HCT116 (cell line): Measurements from ENCODE around the gene SMIM28. TPM values are rescaled to one million over a fixed set of nuclear protein-coding genes. Genes with fewer than 3 reads are reported as not detected.
A peak's percentile ranks its signal among the peaks of the same experiment; 100 is the strongest.
"Not testable (repeated sequence)": the region's sequence is repeated elsewhere in the genome, so short reads cannot be mapped to it uniquely, and the experiment has no call there.

ENCODE experiments used
- ATAC-seq: fragments of 200-7000 bp; cut with Tn5 transposase; 2 replicates; pipeline ENCODE4 v1.9.1; 2020; ENCODE audit warnings: mild to moderate bottlenecking, moderate library complexity
- BruUV-seq: library from RNA; stranded (reverse); fragments of 400-500 nt; replicated peaks from 2 replicates; lab custom pipeline; 2021; lab: Mats Ljungman, UMichigan
- CTCF ChIA-PET: fragments of 300-600 bp; sonication (Branson Sonifier 250); formaldehyde crosslinking; loops from one replicate; lab custom pipeline; 2021; ENCODE audit warnings: antibody characterized with exemption; lab: Charles Lee
- POLR2A ChIA-PET: fragments of 300-600, 350-600 bp; sonication (Branson Sonifier 250); formaldehyde crosslinking; loops from one replicate; lab custom pipeline; 2021; ENCODE audit warnings: antibody characterized with exemption; lab: Charles Lee
- RAD21 ChIA-PET, 2 experiments: fragments of 300-600 bp; sonication (Branson Sonifier 250); formaldehyde crosslinking; loops; one replicate each; lab custom pipeline; 2023; ENCODE audit warnings: low total read pairs in 2 of 2; ENCODE audit not compliant: uncharacterized antibody in 2 of 2, unreplicated experiment in 2 of 2, low non-redundant PET in 1 of 2; lab: Charles Lee
- DNase-seq: peaks from one replicate; pipeline ENCODE4 v3.0.0-alpha.2; 2010; ENCODE audit warnings: low read depth, low spot score
- H2AFZ ChIP-seq: fragments of 200-600 bp; shearing (Covaris generic), sonication (generic); 2 replicates; pipeline ENCODE4 v1.6.1; 2017; ENCODE audit warnings: low read depth, mixed run types, mixed read lengths, antibody characterized with exemption, low read length; ENCODE audit not compliant: poor library complexity, severe bottlenecking
- H3K27ac ChIP-seq: 2 replicates; pipeline ENCODE4 v1.5.1; 2012; ENCODE audit warnings: low read depth, low read length
- H3K27me3 ChIP-seq: fragments of 200-600 bp; sonication (generic); 2 replicates; pipeline ENCODE4 v1.6.1; 2016; ENCODE audit warnings: mixed run types, low read length, mixed read lengths; ENCODE audit not compliant: insufficient read depth
- H3K36me3 ChIP-seq, 2 experiments: fragments of 200-500 bp in 1 of 2; fragments of 200-600 bp in 1 of 2; sonication (Bioruptor generic) in 1 of 2; sonication (generic) in 1 of 2; 2 replicates each; pipeline versions ENCODE4 v1.5.1 to v1.6.1; 2014 to 2016; ENCODE audit warnings: low read length in 2 of 2, inconsistent platforms in 1 of 2, mixed read lengths in 1 of 2, mixed run types in 1 of 2; ENCODE audit not compliant: insufficient read depth in 2 of 2, control insufficient read depth in 1 of 2
- H3K4me1 ChIP-seq, 2 experiments: fragments of 200-600 bp in 1 of 2; sonication (generic) in 1 of 2; 2 replicates each; pipeline versions ENCODE4 v1.5.1 to v1.6.1; 2012 to 2017; ENCODE audit warnings: low read length in 2 of 2, inconsistent platforms in 1 of 2, mild to moderate bottlenecking in 1 of 2, mixed read lengths in 1 of 2, mixed run types in 1 of 2, moderate library complexity in 1 of 2; ENCODE audit not compliant: insufficient read depth in 2 of 2, control insufficient read depth in 1 of 2
- H3K4me2 ChIP-seq: fragments of 200-600 bp; sonication (generic); 2 replicates; pipeline ENCODE4 v1.6.1; 2017; ENCODE audit warnings: mixed run types, low read length, mixed read lengths
- H3K4me3 ChIP-seq, 2 experiments: fragments of 200-600 bp in 1 of 2; sonication (generic) in 1 of 2; replicated peaks in 1 of 2; 2 replicates each; pipeline ENCODE4 v1.5.1; 2011 to 2016; ENCODE audit warnings: low read length in 2 of 2, control low read depth in 1 of 2, low read depth in 1 of 2, mild to moderate bottlenecking in 1 of 2, mixed read lengths in 1 of 2, mixed run types in 1 of 2
- H3K79me2 ChIP-seq: fragments of 200-600 bp; sonication (generic); 2 replicates; pipeline ENCODE4 v1.6.1; 2017; ENCODE audit warnings: mild to moderate bottlenecking, mixed run types, low read length, moderate library complexity, mixed read lengths; ENCODE audit not compliant: insufficient read depth
- H3K9ac ChIP-seq: fragments of 200-600 bp; sonication (generic); 2 replicates; pipeline ENCODE4 v1.6.1; 2016; ENCODE audit warnings: low read length, mixed read lengths
- H3K9me2 ChIP-seq: fragments of 200-600 bp; sonication (generic), shearing (Covaris generic); 2 replicates; pipeline ENCODE4 v1.6.1; 2017; ENCODE audit warnings: mixed run types, mild to moderate bottlenecking, moderate library complexity; ENCODE audit not compliant: insufficient read depth
- H3K9me3 ChIP-seq, 2 experiments: fragments of 200-500 bp in 1 of 2; fragments of 200-600 bp in 1 of 2; sonication (Bioruptor generic) in 1 of 2; sonication (generic) in 1 of 2; 2 replicates each; pipeline ENCODE4 v1.6.1; 2014 to 2017; ENCODE audit warnings: low read length in 2 of 2, mixed read lengths in 2 of 2, inconsistent platforms in 1 of 2, low read depth in 1 of 2, mild to moderate bottlenecking in 1 of 2, mixed run types in 1 of 2, moderate library complexity in 1 of 2; ENCODE audit not compliant: control insufficient read depth in 1 of 2, insufficient read depth in 1 of 2
- H4K20me1 ChIP-seq: fragments of 200-600 bp; sonication (generic), shearing (Covaris generic); 2 replicates; pipeline ENCODE4 v1.6.1; 2017; ENCODE audit warnings: mixed run types, mild to moderate bottlenecking, moderate library complexity; ENCODE audit not compliant: insufficient read depth
- CBX3 ChIP-seq: IDR thresholded peaks from 2 replicates; pipeline ENCODE4 v1.6.1; 2012; ENCODE audit warnings: low read depth
- EZH2 ChIP-seq: fragments of 200-600 bp; sonication (generic); IDR thresholded peaks from 2 replicates; pipeline ENCODE4 v1.6.1; 2017; ENCODE audit warnings: antibody characterized with exemption, mixed run types
- EZH2phosphoT487 ChIP-seq: fragments of 200-600 bp; IDR thresholded peaks from 2 replicates; pipeline ENCODE4 v1.6.1; 2018; ENCODE audit warnings: antibody characterized with exemption, borderline replicate concordance
- POLR2A ChIP-seq: IDR thresholded peaks from 2 replicates; pipeline ENCODE4 v1.7.0; 2011; ENCODE audit warnings: borderline replicate concordance; ENCODE audit not compliant: insufficient read depth, insufficient read length; ENCODE audit errors: extremely low read depth
- SP1 ChIP-seq: IDR thresholded peaks from 2 replicates; pipeline ENCODE4 v1.6.1; 2012; ENCODE audit warnings: low read depth
- ZNF274 ChIP-seq: fragments of 200-500 bp; sonication (Bioruptor generic); IDR thresholded peaks from 2 replicates; pipeline ENCODE4 v1.6.1; 2014; ENCODE audit warnings: mild to moderate bottlenecking, low read depth, low read length, inconsistent platforms
- intact Hi-C: fragments of 100-400 bp; cut with micrococcal nuclease; formaldehyde crosslinking; loops from 2 replicates; pipeline ENCODE4 v1.10.0; 2022
- total RNA-seq: library from RNA; stranded (reverse); gene quantifications from one replicate; pipeline ENCODE4 v1.2.1, GENCODE V29; 2021; ENCODE audit not compliant: unreplicated experiment
- TF ChIP-seq, protein P1 (sequence below), 3 experiments: fragments of 200-600 bp in 1 of 3; sonication (generic) in 1 of 3; IDR thresholded peaks in 2 of 3; conservative IDR thresholded peaks in 1 of 3; 2 replicates each; pipeline ENCODE4 v1.5.1; 2012 to 2017; ENCODE audit warnings: low read depth in 2 of 3, low read length in 2 of 3, antibody characterized with exemption in 1 of 3, borderline replicate concordance in 1 of 3, control low read depth in 1 of 3, mild to moderate bottlenecking in 1 of 3, mixed read lengths in 1 of 3, mixed run types in 1 of 3, moderate library complexity in 1 of 3; ENCODE audit not compliant: insufficient read depth in 1 of 3
- TF ChIP-seq, protein P2 (sequence below): IDR thresholded peaks from 2 replicates; pipeline ENCODE4 v1.6.1; 2011; ENCODE audit warnings: mild to moderate bottlenecking, low read length, moderate library complexity; ENCODE audit not compliant: insufficient replicate concordance; ENCODE audit errors: extremely low read depth
- TF ChIP-seq, protein P3 (sequence below): IDR thresholded peaks from 2 replicates; pipeline ENCODE4 v1.6.1; 2012; ENCODE audit warnings: low read depth
- TF ChIP-seq, protein P4 (sequence below): IDR thresholded peaks from 2 replicates; pipeline ENCODE4 v1.6.1; 2012

SMIM28 gene
- total RNA-seq, 1 experiment from 2014 or later = not detected

DNA sequence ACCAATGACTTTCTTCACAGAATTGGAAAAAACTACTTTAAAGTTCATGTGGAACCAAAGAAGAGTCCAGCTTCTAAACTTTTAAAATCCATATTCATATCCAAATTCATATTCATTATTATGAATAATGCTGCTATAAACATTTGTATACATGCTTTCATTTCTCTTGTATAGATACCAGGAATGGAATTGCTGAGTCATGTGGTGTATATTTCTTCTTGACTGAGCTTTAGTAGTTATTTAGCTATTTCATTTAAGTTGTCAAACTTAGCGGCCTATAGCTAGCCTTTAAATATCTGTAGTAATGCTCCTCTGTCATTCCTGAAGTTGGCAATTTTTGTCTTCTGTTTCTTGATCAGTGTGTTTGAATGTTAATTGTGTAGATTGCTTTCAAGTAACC, 19.8 kb upstream of the SMIM28 start:
- Histone ChIP-seq H3K36me3 (no peaks in the 10 kb centered on the region), H3K9ac (no peak overlapping the region), H4K20me1 (no peaks in the 10 kb centered on the region), H2AFZ (peak overlapping the region; percentile 32), H3K79me2 (no peaks in the 10 kb centered on the region), H3K4me3 (no peak overlapping the region), H3K9me2 (no peaks in the 10 kb centered on the region), H3K27me3 (no peaks in the 10 kb centered on the region), H3K9me3 (no peaks in the 10 kb centered on the region), H3K4me1 (no peaks in the 10 kb centered on the region), H3K27ac (no peak overlapping the region), H3K4me2 (no peak overlapping the region)
- no peak for ATAC-seq
- intact Hi-C loops = no loop called here
- TF ChIP-seq ZNF274 (no peak), EZH2phosphoT487 (no peak), CBX3 (no peak), EZH2 (no peak), POLR2A (no peak), SP1 (no peak)
- TF ChIP-seq, protein P1, sequence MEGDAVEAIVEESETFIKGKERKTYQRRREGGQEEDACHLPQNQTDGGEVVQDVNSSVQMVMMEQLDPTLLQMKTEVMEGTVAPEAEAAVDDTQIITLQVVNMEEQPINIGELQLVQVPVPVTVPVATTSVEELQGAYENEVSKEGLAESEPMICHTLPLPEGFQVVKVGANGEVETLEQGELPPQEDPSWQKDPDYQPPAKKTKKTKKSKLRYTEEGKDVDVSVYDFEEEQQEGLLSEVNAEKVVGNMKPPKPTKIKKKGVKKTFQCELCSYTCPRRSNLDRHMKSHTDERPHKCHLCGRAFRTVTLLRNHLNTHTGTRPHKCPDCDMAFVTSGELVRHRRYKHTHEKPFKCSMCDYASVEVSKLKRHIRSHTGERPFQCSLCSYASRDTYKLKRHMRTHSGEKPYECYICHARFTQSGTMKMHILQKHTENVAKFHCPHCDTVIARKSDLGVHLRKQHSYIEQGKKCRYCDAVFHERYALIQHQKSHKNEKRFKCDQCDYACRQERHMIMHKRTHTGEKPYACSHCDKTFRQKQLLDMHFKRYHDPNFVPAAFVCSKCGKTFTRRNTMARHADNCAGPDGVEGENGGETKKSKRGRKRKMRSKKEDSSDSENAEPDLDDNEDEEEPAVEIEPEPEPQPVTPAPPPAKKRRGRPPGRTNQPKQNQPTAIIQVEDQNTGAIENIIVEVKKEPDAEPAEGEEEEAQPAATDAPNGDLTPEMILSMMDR (IDR thresholded peaks at IDR 0.05 in 2 of 3, conservative IDR thresholded peaks at IDR 0.05 in 1 of 3; ENCODE audit: borderline replicate concordance in 1 of 3, insufficient read depth in 1 of 3, low read depth in 2 of 3, low read length in 2 of 3) = no peak
- TF ChIP-seq, protein P2, sequence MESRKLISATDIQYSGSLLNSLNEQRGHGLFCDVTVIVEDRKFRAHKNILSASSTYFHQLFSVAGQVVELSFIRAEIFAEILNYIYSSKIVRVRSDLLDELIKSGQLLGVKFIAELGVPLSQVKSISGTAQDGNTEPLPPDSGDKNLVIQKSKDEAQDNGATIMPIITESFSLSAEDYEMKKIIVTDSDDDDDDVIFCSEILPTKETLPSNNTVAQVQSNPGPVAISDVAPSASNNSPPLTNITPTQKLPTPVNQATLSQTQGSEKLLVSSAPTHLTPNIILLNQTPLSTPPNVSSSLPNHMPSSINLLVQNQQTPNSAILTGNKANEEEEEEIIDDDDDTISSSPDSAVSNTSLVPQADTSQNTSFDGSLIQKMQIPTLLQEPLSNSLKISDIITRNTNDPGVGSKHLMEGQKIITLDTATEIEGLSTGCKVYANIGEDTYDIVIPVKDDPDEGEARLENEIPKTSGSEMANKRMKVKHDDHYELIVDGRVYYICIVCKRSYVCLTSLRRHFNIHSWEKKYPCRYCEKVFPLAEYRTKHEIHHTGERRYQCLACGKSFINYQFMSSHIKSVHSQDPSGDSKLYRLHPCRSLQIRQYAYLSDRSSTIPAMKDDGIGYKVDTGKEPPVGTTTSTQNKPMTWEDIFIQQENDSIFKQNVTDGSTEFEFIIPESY = no peak
- TF ChIP-seq, protein P3, sequence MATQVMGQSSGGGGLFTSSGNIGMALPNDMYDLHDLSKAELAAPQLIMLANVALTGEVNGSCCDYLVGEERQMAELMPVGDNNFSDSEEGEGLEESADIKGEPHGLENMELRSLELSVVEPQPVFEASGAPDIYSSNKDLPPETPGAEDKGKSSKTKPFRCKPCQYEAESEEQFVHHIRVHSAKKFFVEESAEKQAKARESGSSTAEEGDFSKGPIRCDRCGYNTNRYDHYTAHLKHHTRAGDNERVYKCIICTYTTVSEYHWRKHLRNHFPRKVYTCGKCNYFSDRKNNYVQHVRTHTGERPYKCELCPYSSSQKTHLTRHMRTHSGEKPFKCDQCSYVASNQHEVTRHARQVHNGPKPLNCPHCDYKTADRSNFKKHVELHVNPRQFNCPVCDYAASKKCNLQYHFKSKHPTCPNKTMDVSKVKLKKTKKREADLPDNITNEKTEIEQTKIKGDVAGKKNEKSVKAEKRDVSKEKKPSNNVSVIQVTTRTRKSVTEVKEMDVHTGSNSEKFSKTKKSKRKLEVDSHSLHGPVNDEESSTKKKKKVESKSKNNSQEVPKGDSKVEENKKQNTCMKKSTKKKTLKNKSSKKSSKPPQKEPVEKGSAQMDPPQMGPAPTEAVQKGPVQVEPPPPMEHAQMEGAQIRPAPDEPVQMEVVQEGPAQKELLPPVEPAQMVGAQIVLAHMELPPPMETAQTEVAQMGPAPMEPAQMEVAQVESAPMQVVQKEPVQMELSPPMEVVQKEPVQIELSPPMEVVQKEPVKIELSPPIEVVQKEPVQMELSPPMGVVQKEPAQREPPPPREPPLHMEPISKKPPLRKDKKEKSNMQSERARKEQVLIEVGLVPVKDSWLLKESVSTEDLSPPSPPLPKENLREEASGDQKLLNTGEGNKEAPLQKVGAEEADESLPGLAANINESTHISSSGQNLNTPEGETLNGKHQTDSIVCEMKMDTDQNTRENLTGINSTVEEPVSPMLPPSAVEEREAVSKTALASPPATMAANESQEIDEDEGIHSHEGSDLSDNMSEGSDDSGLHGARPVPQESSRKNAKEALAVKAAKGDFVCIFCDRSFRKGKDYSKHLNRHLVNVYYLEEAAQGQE = no peak
- TF ChIP-seq, protein P4, sequence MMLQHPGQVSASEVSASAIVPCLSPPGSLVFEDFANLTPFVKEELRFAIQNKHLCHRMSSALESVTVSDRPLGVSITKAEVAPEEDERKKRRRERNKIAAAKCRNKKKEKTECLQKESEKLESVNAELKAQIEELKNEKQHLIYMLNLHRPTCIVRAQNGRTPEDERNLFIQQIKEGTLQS = no peak
- no TSS peak for BruUV-seq
- CTCF ChIA-PET = no interaction called here
- POLR2A ChIA-PET = no interaction called here
- DNase-seq = no peak
- RAD21 ChIA-PET = no interaction called here

DNA sequence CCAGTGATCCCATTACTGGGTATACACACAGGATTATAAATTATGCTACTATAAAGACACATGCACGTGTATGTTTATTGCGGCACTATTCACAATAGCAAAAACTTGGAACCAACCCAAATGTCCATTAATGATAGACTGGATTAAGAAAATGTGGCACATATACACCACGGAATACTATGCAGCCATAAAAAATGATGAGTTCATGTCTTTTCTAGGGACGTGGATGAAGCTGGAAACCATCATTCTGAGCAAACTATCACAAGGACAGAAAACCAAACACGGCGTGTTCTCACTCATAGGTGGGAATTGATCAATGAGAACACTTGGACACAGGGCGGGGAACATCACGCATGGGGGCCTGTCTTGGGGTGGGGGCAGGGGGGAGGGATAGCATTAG, 9.0 kb upstream of the SMIM28 start:
- H3K4me1 ChIP-seq = peaks cover 14 to 29% of the 10 kb centered on the region in 2 experiments
- POLR2A ChIA-PET, BruUV-seq, H2AFZ ChIP-seq, ATAC-seq, H3K27me3 ChIP-seq, H3K79me2 ChIP-seq, H3K9me2 ChIP-seq, intact Hi-C loops, CTCF ChIA-PET, H3K4me2 ChIP-seq, H3K36me3 ChIP-seq, H3K9me3 ChIP-seq, H4K20me1 ChIP-seq, DNase-seq, H3K27ac ChIP-seq, RAD21 ChIA-PET, H3K9ac ChIP-seq, H3K4me3 ChIP-seq: not testable (repeated sequence)
